GM12878 (cell line): Measurements from ENCODE around the gene PRR7. TPM values are rescaled to one million over a fixed set of nuclear protein-coding genes. Genes with fewer than 3 reads are reported as not detected.

Source experiments
- ATAC-seq: fragments of 200-7000 bp; cut with Tn5 transposase; 3 replicates; pipeline ENCODE4 v1.9.1; 2020; ENCODE audit warnings: mild to moderate bottlenecking, moderate library complexity
- BruUV-seq: library from RNA; stranded (reverse); fragments of 400-500 nt; replicated peaks from 2 replicates; lab custom pipeline; 2021; lab: Mats Ljungman, UMichigan
- CTCF ChIA-PET: fragments of 300-600 bp; sonication (Branson Sonifier 250); formaldehyde crosslinking; extraction: SDS; loops from one replicate; lab custom pipeline; 2021; ENCODE audit warnings: inconsistent platforms; lab: Yijun Ruan, JAX
- POLR2A ChIA-PET: fragments of 350-600 bp; formaldehyde crosslinking; extraction: SDS; loops from one replicate; lab custom pipeline; 2021; ENCODE audit warnings: inconsistent platforms; lab: Charles Lee
- RAD21 ChIA-PET: fragments of 300-600 bp; sonication (Branson Sonifier 250); formaldehyde crosslinking; loops from one replicate; lab custom pipeline; 2023; ENCODE audit warnings: antibody characterized with exemption; ENCODE audit not compliant: unreplicated experiment; lab: Charles Lee
- SMC1A ChIA-PET: fragments of 300-600 bp; sonication (Branson Sonifier 250); formaldehyde crosslinking; loops from one replicate; lab custom pipeline; 2023; ENCODE audit not compliant: unreplicated experiment, uncharacterized antibody; lab: Charles Lee
- DNase-seq: peaks from one replicate; pipeline ENCODE4 v3.0.0-alpha.2; 2011; ENCODE audit warnings: low read depth, low spot score
- FAIRE-seq: peaks from 3 replicates; lab custom pipeline; 2011; peaks lifted over from hg19 to GRCh38; lab: Jason Lieb, UNC
- H2AFZ ChIP-seq: 2 replicates; pipeline ENCODE4 v1.6.0; 2011; ENCODE audit warnings: low read depth, low read length, control low read depth; ENCODE audit not compliant: control insufficient read depth
- H3K27ac ChIP-seq: 2 replicates; pipeline ENCODE4 v1.5.1; 2011; ENCODE audit warnings: control low read depth; ENCODE audit not compliant: control insufficient read depth, insufficient read depth
- H3K27me3 ChIP-seq, 2 experiments: replicated peaks in 1 of 2; 2 replicates each; pipeline versions ENCODE4 v1.6.0 to v1.6.1; 2011; ENCODE audit warnings: low read length in 1 of 2; ENCODE audit not compliant: control insufficient read depth in 2 of 2, insufficient read depth in 2 of 2
- H3K36me3 ChIP-seq, 2 experiments: 2 replicates each; pipeline ENCODE4 v1.5.1; 2011; ENCODE audit warnings: low read length in 1 of 2; ENCODE audit not compliant: control insufficient read depth in 2 of 2, insufficient read depth in 2 of 2
- H3K4me1 ChIP-seq: 2 replicates; pipeline ENCODE4 v1.6.1; 2011; ENCODE audit warnings: mild to moderate bottlenecking, low read length, moderate library complexity, mixed read lengths; ENCODE audit not compliant: control insufficient read depth, insufficient read depth
- H3K4me2 ChIP-seq: 2 replicates; pipeline ENCODE4 v1.6.0; 2011; ENCODE audit warnings: control low read depth; ENCODE audit not compliant: control insufficient read depth, insufficient read depth
- H3K4me3 ChIP-seq: fragments of 200-600 bp; sonication (generic); 2 replicates; pipeline ENCODE4 v1.5.1; 2016
- H3K79me2 ChIP-seq: 2 replicates; pipeline ENCODE4 v1.6.0; 2011; ENCODE audit warnings: low read length; ENCODE audit not compliant: control insufficient read depth, insufficient read depth
- H3K9ac ChIP-seq: 2 replicates; pipeline ENCODE4 v1.8.0; 2011; ENCODE audit warnings: low read length, control low read depth, mixed read lengths; ENCODE audit not compliant: control insufficient read depth, insufficient read depth
- H3K9me3 ChIP-seq: replicated peaks from 3 replicates; pipeline ENCODE4 v1.5.1; 2011; ENCODE audit warnings: mild to moderate bottlenecking, low read length; ENCODE audit not compliant: control insufficient read depth, insufficient read depth
- H4K20me1 ChIP-seq: 2 replicates; pipeline ENCODE4 v1.6.0; 2011; ENCODE audit not compliant: control insufficient read depth, insufficient read depth
- BHLHE40 ChIP-seq, 2 experiments: fragments of 450-650 bp in 1 of 2; IDR thresholded peaks; 2 replicates each; pipeline ENCODE4 v1.6.1; 2011 to 2017; ENCODE audit warnings: low read depth in 2 of 2, borderline replicate concordance in 1 of 2, improper control_type of control experiment in 1 of 2, low read length in 1 of 2, mild to moderate bottlenecking in 1 of 2
- BMI1 ChIP-seq: fragments of 450-650 bp; IDR thresholded peaks from 2 replicates; pipeline ENCODE4 v1.6.1; 2016; ENCODE audit warnings: mild to moderate bottlenecking, moderate library complexity, borderline replicate concordance
- BRCA1 ChIP-seq: IDR thresholded peaks from 2 replicates; pipeline ENCODE4 v1.6.1; 2011; ENCODE audit warnings: low read depth, low read length, improper control_type of control experiment
- CEBPB ChIP-seq, 2 experiments: fragments of 150-350 bp in 1 of 2; IDR thresholded peaks; 2 replicates each; pipeline ENCODE4 v1.6.1; 2012 to 2014; ENCODE audit warnings: low read depth in 2 of 2, low read length in 2 of 2, borderline replicate concordance in 1 of 2, inconsistent platforms in 1 of 2
- CREM ChIP-seq: IDR thresholded peaks from 2 replicates; pipeline ENCODE4 v1.6.1; 2014; ENCODE audit warnings: antibody characterized with exemption, low read depth
- IRF4 ChIP-seq: IDR thresholded peaks from 2 replicates; pipeline ENCODE4 v1.6.1; 2011; ENCODE audit warnings: low read depth, low read length
- KDM1A ChIP-seq: fragments of 200-600 bp; sonication (generic); IDR thresholded peaks from 2 replicates; pipeline ENCODE4 v1.6.1; 2016; ENCODE audit warnings: borderline replicate concordance
- MXI1 ChIP-seq: fragments of 150-350 bp; IDR thresholded peaks from 2 replicates; pipeline ENCODE4 v1.6.1; 2011; ENCODE audit warnings: low read depth, mild to moderate bottlenecking, inconsistent platforms, low read length, improper control_type of control experiment
- RUNX3 ChIP-seq: IDR thresholded peaks from 2 replicates; pipeline ENCODE4 v1.6.1; 2012; ENCODE audit warnings: low read length, inconsistent platforms
- STAT1 ChIP-seq: fragments of 450-650 bp; conservative IDR thresholded peaks from 2 replicates; pipeline ENCODE4 v1.6.1; 2014; ENCODE audit warnings: antibody characterized with exemption, mild to moderate bottlenecking
- TBL1XR1 ChIP-seq: IDR thresholded peaks from 2 replicates; pipeline ENCODE4 v1.6.1; 2012; ENCODE audit warnings: low read depth, low read length, improper control_type of control experiment
- WGBS: methylation state at CpG from one replicate; pipeline ENCODE4 v1.1.6; 2016; ENCODE audit warnings: low lambda C conversion rate; ENCODE audit not compliant: insufficient replicate concordance, insufficient coverage; ENCODE audit errors: missing lambda C conversion rate; 5-methylcytosine and 5-hydroxymethylcytosine counted together
- in situ Hi-C: fragments of 300-500 bp; cut with MboI; formaldehyde crosslinking; loops from 9 replicates; pipeline ENCODE4 v1.14.3; 2018; ENCODE audit warnings: mixed read lengths
- intact Hi-C: fragments of 100-400 bp; cut with micrococcal nuclease; formaldehyde crosslinking; loops from one replicate; pipeline ENCODE4 v1.14.2; 2022; ENCODE audit not compliant: unreplicated experiment
- polyA plus RNA-seq, 11 experiments: library from polyadenylated mRNA; depleted of rRNA in 4 of 11; unstranded in 6 of 11; stranded (reverse) in 5 of 11; fragments of >200 nt; fragmentation: Nextera tagmentation in 4 of 11; fragmentation: Illumina TruSeq in 1 of 11; extraction: Ambion mirVana in 4 of 11; extraction: Trizol in 1 of 11; gene quantifications; 1 replicate in 1 of 11; 2 replicates in 10 of 11; pipeline versions ENCODE4 v1.2.1 to v1.2.3, GENCODE V29; 2011 to 2016; ENCODE audit warnings: inconsistent platforms in 2 of 11, missing spikeins in 2 of 11, low read depth in 1 of 11
- total RNA-seq, 4 experiments: library from RNA; depleted of rRNA in 3 of 4; stranded (reverse); fragments of >200 nt in 3 of 4; fragmentation: Illumina TruSeq in 1 of 4; extraction: Trizol in 1 of 4; gene quantifications; 2 replicates each; pipeline versions ENCODE4 v1.2.1 to v1.2.3, GENCODE V29; 2013 to 2021
- TF ChIP-seq, protein P1 (sequence below): IDR thresholded peaks from 2 replicates; pipeline ENCODE4 v1.6.1; 2012; ENCODE audit warnings: low read depth, low read length, improper control_type of control experiment
- TF ChIP-seq, protein P2 (sequence below): fragments of 450-650 bp; IDR thresholded peaks from 2 replicates; pipeline ENCODE4 v1.6.1; 2017; ENCODE audit warnings: mild to moderate bottlenecking

The PRR7 gene
- total and polyA plus RNA-seq, 10 of the 15 experiments (the other 5 are each of a cell fraction or from before 2014, with no cell fraction given), result 0.09 to 18.8 (median 4.6) TPM; not detected in 2

DNA sequence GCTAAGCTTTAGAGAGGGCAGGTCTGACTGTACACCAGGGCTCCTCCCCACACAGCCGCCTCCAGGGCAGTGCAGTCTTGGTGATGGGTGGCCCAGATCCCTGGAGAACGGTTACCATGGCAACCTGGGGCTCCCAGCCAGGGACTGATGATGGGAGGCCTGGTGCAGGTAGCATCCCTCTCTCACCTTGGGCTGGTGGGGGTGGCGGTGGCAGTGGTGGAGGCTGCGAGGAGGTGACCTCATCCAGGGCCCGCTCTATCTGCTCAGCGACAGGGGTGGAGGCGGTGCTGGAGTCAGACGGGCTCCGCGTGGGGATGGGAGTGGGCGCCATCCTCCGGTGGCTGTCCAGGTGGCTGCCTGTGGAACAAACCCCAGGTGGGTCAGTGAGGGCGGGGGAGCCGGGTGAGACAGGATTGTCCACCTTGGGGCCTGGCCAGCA lies 12.3 kb downstream of the PRR7 start:
- peak; percentile 46; the same call in 1 of the 2 replicates for TF ChIP-seq BMI1
- TF ChIP-seq, protein P1, sequence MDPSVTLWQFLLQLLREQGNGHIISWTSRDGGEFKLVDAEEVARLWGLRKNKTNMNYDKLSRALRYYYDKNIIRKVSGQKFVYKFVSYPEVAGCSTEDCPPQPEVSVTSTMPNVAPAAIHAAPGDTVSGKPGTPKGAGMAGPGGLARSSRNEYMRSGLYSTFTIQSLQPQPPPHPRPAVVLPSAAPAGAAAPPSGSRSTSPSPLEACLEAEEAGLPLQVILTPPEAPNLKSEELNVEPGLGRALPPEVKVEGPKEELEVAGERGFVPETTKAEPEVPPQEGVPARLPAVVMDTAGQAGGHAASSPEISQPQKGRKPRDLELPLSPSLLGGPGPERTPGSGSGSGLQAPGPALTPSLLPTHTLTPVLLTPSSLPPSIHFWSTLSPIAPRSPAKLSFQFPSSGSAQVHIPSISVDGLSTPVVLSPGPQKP, result no peak
- TF ChIP-seq, all 136 proteins: peak for 1
- Histone ChIP-seq H4K20me1 (no peaks in the 10 kb centered on the region), H3K4me2 (no peak overlapping the region), H2AFZ (no peak overlapping the region), H3K9ac (no peak overlapping the region), H3K4me3 (no peak overlapping the region), H3K79me2 (no peaks in the 10 kb centered on the region; the same call in 1 of the 2 replicates), H3K9me3 (no peaks in the 10 kb centered on the region), H3K36me3 (no peaks in the 10 kb centered on the region), H3K27me3 (no peaks in the 10 kb centered on the region), H3K4me1 (peaks cover 2% of the 10 kb centered on the region), H3K27ac (no peak overlapping the region)
- BruUV-seq, result no TSS peak
- POLR2A ChIA-PET, result interaction anchor here (1.1 kb wide), 1 partner anchor 71 kb away, joined by 3 read pairs; no protein-coding TSS in a partner anchor
- FAIRE-seq (no peak), DNase-seq (no peak), ATAC-seq (no peak)
- in situ Hi-C loops (no loop called here), intact Hi-C loops (no loop called here)
- WGBS, result 74% methylated on average over 14 of the region's 14 CpGs
- CTCF ChIA-PET, result interaction anchor here (1.3 kb wide), 1 partner anchor 69 kb away, joined by 3 read pairs; no protein-coding TSS in a partner anchor
- RAD21 ChIA-PET, result no interaction called here
- SMC1A ChIA-PET, result no interaction called here

DNA sequence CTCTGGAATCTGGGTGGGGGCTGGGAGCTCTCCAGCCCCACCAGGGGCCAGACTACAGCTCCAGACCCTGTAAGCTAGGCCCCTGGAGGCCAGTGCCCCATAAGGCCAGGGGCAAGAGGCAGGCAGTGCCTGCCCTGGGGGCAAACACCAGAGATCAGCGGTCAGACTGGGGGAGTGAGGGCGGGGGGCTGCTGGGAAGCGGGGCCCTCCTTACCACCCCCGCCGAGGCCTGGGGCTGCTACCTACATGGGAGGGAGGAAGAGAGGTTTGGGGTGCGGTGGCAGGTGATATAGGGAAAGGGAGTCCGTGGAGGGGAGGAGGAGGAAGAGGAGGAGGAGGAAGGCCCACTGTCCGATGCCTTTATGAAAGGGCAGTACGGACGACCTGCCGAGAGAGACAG lies 12.7 kb downstream of the PRR7 start:
- in situ Hi-C loops, result no loop called here
- FAIRE-seq, result no peak

More for the DNA sequence above, 12.7 kb downstream of the PRR7 start:
- Histone ChIP-seq H3K36me3 (no peaks in the 10 kb centered on the region), H3K79me2 (no peaks in the 10 kb centered on the region), H3K4me3 (no peak overlapping the region), H2AFZ (no peak overlapping the region), H4K20me1 (no peaks in the 10 kb centered on the region)
- no peak for DNase-seq
- ChIA-PET RAD21 (no interaction called here), SMC1A (no interaction called here)
- intact Hi-C loops, result no loop called here
- no peak for ATAC-seq
- no peak for TF ChIP-seq MXI1
- TF ChIP-seq TBL1XR1, result no peak
- no peak for TF ChIP-seq STAT1
- TF ChIP-seq, protein P2, sequence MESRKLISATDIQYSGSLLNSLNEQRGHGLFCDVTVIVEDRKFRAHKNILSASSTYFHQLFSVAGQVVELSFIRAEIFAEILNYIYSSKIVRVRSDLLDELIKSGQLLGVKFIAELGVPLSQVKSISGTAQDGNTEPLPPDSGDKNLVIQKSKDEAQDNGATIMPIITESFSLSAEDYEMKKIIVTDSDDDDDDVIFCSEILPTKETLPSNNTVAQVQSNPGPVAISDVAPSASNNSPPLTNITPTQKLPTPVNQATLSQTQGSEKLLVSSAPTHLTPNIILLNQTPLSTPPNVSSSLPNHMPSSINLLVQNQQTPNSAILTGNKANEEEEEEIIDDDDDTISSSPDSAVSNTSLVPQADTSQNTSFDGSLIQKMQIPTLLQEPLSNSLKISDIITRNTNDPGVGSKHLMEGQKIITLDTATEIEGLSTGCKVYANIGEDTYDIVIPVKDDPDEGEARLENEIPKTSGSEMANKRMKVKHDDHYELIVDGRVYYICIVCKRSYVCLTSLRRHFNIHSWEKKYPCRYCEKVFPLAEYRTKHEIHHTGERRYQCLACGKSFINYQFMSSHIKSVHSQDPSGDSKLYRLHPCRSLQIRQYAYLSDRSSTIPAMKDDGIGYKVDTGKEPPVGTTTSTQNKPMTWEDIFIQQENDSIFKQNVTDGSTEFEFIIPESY, result no peak
- no peak for TF ChIP-seq CREM
- no peak for TF ChIP-seq KDM1A
- TF ChIP-seq BHLHE40 (IDR thresholded peaks at IDR 0.05; ENCODE audit: borderline replicate concordance in 1 of 2, low read depth in 2 of 2, low read length in 1 of 2), result no peak
- no peak for TF ChIP-seq IRF4
- TF ChIP-seq RUNX3, result no peak
- TF ChIP-seq BRCA1, result no peak
- TF ChIP-seq CEBPB (IDR thresholded peaks at IDR 0.05; ENCODE audit: borderline replicate concordance in 1 of 2, low read depth in 2 of 2, low read length in 2 of 2), result no peak
- TF ChIP-seq, all 136 proteins: peak for 0
- CTCF ChIA-PET, result interaction anchor here (1.3 kb wide), 2 partner anchors 13 to 70 kb away, joined by 3 read pairs; no protein-coding TSS in a partner anchor
- Histone ChIP-seq H3K27ac (no peak overlapping the region), H3K27me3 (no peaks in the 10 kb centered on the region), H3K9ac (no peak overlapping the region), H3K9me3 (no peaks in the 10 kb centered on the region), H3K4me1 (no peaks in the 10 kb centered on the region; the same call in 1 of the 2 replicates), H3K4me2 (no peak overlapping the region)
- 57% methylated on average over 3 of the region's 11 CpGs for WGBS
- POLR2A ChIA-PET, result interaction anchor here (1.1 kb wide), 1 partner anchor 72 kb away, joined by 3 read pairs; no protein-coding TSS in a partner anchor
- no TSS peak for BruUV-seq
